Measurements from ENCODE around the gene ADH4. TPM values are rescaled to one million over a fixed set of nuclear protein-coding genes. Genes with fewer than 3 reads are reported as not detected.

The ADH4 gene
- total RNA-seq, 1 experiment from 2014 or later = not detected

- H4K8ac ChIP-seq (replicated peaks; ENCODE audit: insufficient read length, low read depth, low read length) = no peak overlapping the region
- H3T11ph ChIP-seq (ENCODE audit: low read length) = no peak overlapping the region
- Mint-ChIP-seq H3K36me3 (ENCODE audit: insufficient read depth in 1 of 3, low read depth in 3 of 3) (peaks cover 12 to 27% (median 15%) of the 10 kb centered on the region in 3 experiments), H3K27me3 (ENCODE audit: low read depth) (no peaks in the 10 kb centered on the region; the same call in 1 of the 2 replicates), H3K4me1 (peaks cover 13 to 17% of the 10 kb centered on the region in 2 experiments), H3K4me3 (no peak overlapping the region), H3K9me3 (peaks cover 13 to 17% of the 10 kb centered on the region in 2 experiments), H3K27ac (no peak overlapping the region; a peak in 1 of 7 replicates)
- H3K79me1 ChIP-seq (ENCODE audit: insufficient read depth, low read depth, low read length, poor library complexity, severe bottlenecking) = no peaks in the 10 kb centered on the region
- no peaks in the 10 kb centered on the region for H3K9me3 ChIP-seq (ENCODE audit: control insufficient read depth, low read depth, low read length)
- H3K27me3 ChIP-seq (ENCODE audit: insufficient read depth, low read length) = no peaks in the 10 kb centered on the region
- H2BK5ac ChIP-seq (ENCODE audit: insufficient read length, low read length) = no peak overlapping the region
- H2BK120ac ChIP-seq (ENCODE audit: low read depth, low read length, poor library complexity, severe bottlenecking) = no peak overlapping the region
- no peak overlapping the region for H2BK12ac ChIP-seq (ENCODE audit: insufficient read length, low read depth, low read length)
- no peak overlapping the region for H3K4me2 ChIP-seq (ENCODE audit: insufficient read depth, insufficient read length, low read length)
- no peak overlapping the region for H3K4ac ChIP-seq (ENCODE audit: low read depth, low read length)
- H3K27ac ChIP-seq (ENCODE audit: insufficient read length, low read depth, low read length) = no peak overlapping the region
- H2AK5ac ChIP-seq (ENCODE audit: insufficient read length, low read length) = no peak overlapping the region
- no peak overlapping the region for H3K14ac ChIP-seq (ENCODE audit: insufficient read depth, low read length)
- DNase-seq = no peak
- no peaks in the 10 kb centered on the region for H3K4me1 ChIP-seq (ENCODE audit: insufficient read depth, low read length)
- no peak overlapping the region for H3K9ac ChIP-seq (ENCODE audit: extremely low read depth, insufficient read length, low read length)
- no peaks in the 10 kb centered on the region for H3K79me2 ChIP-seq (ENCODE audit: insufficient read depth, low read length)
- no peaks in the 10 kb centered on the region for H3K23me2 ChIP-seq (ENCODE audit: insufficient read length, low read depth, low read length, poor library complexity, severe bottlenecking)
- no peak overlapping the region for H2AFZ ChIP-seq (ENCODE audit: low read length)
- no peak overlapping the region for H2BK15ac ChIP-seq (ENCODE audit: low read depth, low read length)
- no peak overlapping the region for H3K18ac ChIP-seq (ENCODE audit: insufficient read length, low read depth, low read length)
- TF ChIP-seq CTCF (conservative IDR thresholded peaks at IDR 0.05) = no peak
- WGBS (ENCODE audit: extremely low coverage, insufficient read length, low lambda C conversion rate) = no CpG with 5 or more reads among the region's 5 CpGs
- no peak overlapping the region for H2BK20ac ChIP-seq (ENCODE audit: low read depth, low read length, poor library complexity, severe bottlenecking)
- H3K23ac ChIP-seq (ENCODE audit: insufficient read length, low read depth, low read length) = no peak overlapping the region
- no peak overlapping the region for H3K56ac ChIP-seq (ENCODE audit: insufficient read length, low read depth, low read length)
- H4K5ac ChIP-seq (ENCODE audit: insufficient read length, low read depth, low read length) = no peak overlapping the region
- no peaks in the 10 kb centered on the region for H4K20me1 ChIP-seq (ENCODE audit: control insufficient read depth, insufficient read depth, insufficient read length)
- H4K91ac ChIP-seq (ENCODE audit: insufficient read length, low read depth, low read length) = no peak overlapping the region
These were observed 23.6 kb downstream of the ADH4 start for GRCh38 chr4:99120501-99120900.
